Neuron (in vitro differentiated cells): ENCODE measurements around the gene KRT17.
"Not testable (repeated sequence)": the region's sequence is repeated elsewhere in the genome, so short reads cannot be mapped to it uniquely, and the experiment has no call there.

Experiments
- H2AFZ ChIP-seq: one replicate; pipeline ENCODE4 v1.6.1; 2013; ENCODE audit warnings: low read depth, mild to moderate bottlenecking, inconsistent platforms, low read length, moderate library complexity
- H3K27me3 ChIP-seq: one replicate; pipeline ENCODE4 v1.6.1; 2013; ENCODE audit warnings: low read length; ENCODE audit not compliant: insufficient read depth
- H3K36me3 ChIP-seq: one replicate; pipeline ENCODE4 v1.6.1; 2013; ENCODE audit warnings: low read length; ENCODE audit not compliant: insufficient read depth
- H3K4me1 ChIP-seq: one replicate; pipeline ENCODE4 v1.6.1; 2013; ENCODE audit warnings: low read length; ENCODE audit not compliant: insufficient read depth
- H3K4me3 ChIP-seq: 2 replicates; pipeline ENCODE4 v1.5.1; 2013; ENCODE audit warnings: mild to moderate bottlenecking, low read length, moderate library complexity
- H3K9me3 ChIP-seq: one replicate; pipeline ENCODE4 v1.6.1; 2013; ENCODE audit warnings: low read length

The KRT17 gene

GRCh38 chr17:41581366-41582060, 42.9 kb downstream of the KRT17 start:
- Histone ChIP-seq H3K4me1 (no peaks in the 10 kb centered on the region), H3K9me3 (no peaks in the 10 kb centered on the region), H3K36me3 (no peaks in the 10 kb centered on the region), H3K27me3 (peaks cover 3% of the 10 kb centered on the region), H2AFZ (no peak overlapping the region), H3K4me3 (no peak overlapping the region)

DNA sequence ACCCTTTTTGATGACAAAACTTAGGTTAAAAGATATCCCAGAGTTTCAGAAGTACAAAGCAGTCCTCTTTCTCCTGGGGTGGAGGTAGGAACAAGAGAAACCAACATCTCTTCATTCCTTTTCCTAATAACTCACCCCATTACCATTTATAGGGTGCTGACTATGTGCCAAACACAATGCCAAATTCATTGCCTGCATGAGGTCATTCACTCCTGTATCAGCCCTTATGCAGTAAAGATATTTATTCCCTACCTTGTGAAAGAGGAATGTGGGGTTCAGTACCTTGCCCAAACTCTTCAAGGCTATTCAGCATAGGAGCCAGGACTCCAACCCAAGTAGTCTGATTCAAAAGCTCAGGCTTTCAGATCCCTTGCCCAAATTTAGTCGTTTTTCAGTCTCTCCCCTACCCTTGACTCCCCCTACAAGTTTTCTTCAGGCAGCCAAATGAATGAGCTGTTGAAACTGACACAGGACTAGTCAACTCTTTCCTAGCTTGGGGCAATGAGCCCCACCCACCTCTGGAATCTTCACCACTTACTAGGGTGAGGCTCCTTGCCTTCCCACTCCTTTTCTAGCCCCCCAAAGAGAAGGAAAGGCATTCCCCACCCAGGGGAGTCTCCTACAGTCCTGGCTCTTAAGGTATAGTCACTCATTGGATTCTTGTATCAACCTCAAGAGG, 43.5 kb downstream of the KRT17 start:
- H3K27me3 ChIP-seq, result peaks cover 3% of the 10 kb centered on the region
- H3K4me1 ChIP-seq, result no peaks in the 10 kb centered on the region
- no peak overlapping the region for H2AFZ ChIP-seq
- H3K4me3 ChIP-seq, result no peak overlapping the region
- no peaks in the 10 kb centered on the region for H3K36me3 ChIP-seq
- H3K9me3 ChIP-seq, result no peaks in the 10 kb centered on the region

DNA sequence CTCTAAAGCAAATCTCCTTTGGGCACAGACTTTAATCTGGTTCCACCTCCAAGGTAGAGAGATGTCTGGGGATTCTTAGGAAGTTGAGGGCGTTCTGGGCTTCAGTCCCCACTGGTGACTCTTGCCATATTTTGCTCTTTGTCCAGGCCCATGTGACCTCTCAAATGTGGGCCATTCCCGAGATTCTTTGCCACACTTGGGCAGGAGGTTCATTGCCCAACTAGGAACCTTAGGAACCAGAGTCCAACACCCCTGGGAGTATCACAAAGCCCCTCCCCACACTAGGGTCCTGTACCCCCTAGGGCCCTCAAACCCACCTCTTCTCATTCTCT, 44.2 kb downstream of the KRT17 start:
- no peaks in the 10 kb centered on the region for H3K27me3 ChIP-seq
- H3K4me3 ChIP-seq, result no peak overlapping the region
- no peaks in the 10 kb centered on the region for H3K36me3 ChIP-seq
- no peaks in the 10 kb centered on the region for H3K4me1 ChIP-seq
- no peaks in the 10 kb centered on the region for H3K9me3 ChIP-seq
- H2AFZ ChIP-seq, result no peak overlapping the region

DNA sequence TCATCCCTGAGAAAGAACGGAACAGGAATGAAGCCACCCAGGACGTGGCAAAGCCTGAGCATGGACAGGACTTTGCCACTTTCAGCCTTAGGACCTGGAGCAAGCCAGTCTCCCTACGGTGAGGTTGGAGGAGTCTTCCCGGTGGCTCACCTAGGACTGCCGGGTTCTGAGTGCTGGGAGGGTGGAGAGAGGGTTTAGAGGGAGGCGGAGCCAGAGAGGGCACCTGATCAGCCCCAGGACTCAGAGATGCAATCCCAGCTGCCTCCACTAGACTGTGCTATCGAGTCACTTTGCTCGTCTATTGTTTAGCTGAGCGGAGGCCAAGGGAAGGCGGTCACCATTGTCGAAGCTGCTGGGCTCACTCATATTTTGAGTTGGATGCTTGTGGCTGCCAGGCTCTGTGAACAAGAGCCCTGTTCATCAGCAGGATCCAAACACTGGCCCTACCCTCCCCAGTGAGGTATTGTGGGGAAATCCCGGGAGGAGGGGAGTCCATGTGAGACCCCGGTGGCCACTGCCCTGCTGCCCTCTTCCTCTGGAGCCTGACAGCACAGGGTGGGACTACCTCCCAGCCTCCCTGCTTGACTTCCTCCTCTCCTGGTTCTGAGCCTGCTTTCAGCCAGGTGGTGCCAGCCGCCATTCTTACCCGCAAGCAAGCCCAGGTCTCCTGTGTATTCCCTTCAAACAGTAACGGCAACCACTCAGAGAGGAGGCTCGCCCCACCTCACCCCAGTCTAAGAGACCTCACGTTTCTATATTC, 44.7 kb downstream of the KRT17 start:
- Histone ChIP-seq H3K36me3 (no peaks in the 10 kb centered on the region), H3K4me3 (no peak overlapping the region), H3K9me3 (no peaks in the 10 kb centered on the region), H2AFZ (no peak overlapping the region), H3K27me3 (no peaks in the 10 kb centered on the region), H3K4me1 (no peaks in the 10 kb centered on the region)

- H3K36me3 ChIP-seq, result no peaks in the 10 kb centered on the region
- H3K4me3 ChIP-seq, result no peak overlapping the region
- H2AFZ ChIP-seq, result no peak overlapping the region
- no peaks in the 10 kb centered on the region for H3K27me3 ChIP-seq
- H3K9me3 ChIP-seq, result no peaks in the 10 kb centered on the region
- no peaks in the 10 kb centered on the region for H3K4me1 ChIP-seq
Measured at GRCh38 chr17:41578971-41579370, 45.4 kb downstream of the KRT17 start.

DNA sequence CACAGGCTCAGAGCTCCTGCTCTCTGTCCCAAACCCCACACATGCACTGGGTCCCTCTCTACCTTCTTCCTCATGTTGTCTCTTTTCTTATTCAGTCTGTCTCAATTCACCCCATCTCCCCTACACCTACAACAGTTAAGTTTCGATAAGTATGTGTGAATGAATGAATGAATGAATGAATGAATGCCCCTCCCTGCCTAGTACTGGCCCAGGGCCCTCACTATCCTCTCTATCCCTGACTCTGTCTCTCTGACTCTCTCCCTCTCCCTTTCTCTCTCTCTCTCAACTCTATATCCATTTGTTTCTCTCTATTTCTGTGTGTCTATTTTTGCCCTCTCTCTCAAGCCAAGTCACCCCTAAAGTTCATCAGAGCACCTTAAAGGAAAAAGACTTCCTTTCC, 45.8 kb downstream of the KRT17 start:
- Histone ChIP-seq H3K9me3 (no peaks in the 10 kb centered on the region), H3K4me3 (no peak overlapping the region), H2AFZ (no peak overlapping the region), H3K4me1 (no peaks in the 10 kb centered on the region), H3K36me3 (no peaks in the 10 kb centered on the region), H3K27me3 (no peaks in the 10 kb centered on the region)

DNA sequence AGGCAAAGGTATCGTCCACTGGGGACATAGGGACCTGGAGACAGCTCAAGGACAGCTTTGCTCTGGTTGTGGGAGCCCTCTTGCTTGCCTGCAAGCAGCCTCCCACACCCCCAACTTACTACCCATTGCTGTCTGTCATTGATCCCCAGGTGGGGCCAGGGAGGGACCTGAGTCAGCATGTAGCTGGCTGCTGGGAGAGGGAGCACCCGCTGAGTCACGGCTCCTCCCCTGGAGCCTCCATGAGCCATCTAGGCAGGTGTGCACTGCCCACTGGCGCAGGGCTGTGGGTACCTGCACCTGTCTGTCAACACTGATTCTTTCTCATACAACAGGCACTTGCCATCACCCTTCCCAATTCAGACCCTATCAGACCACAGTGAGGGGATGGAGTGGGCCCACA, 47.6 kb downstream of the KRT17 start:
- H3K27me3 ChIP-seq, H3K36me3 ChIP-seq, H3K4me1 ChIP-seq, H3K9me3 ChIP-seq, H3K4me3 ChIP-seq, H2AFZ ChIP-seq: not testable (repeated sequence)

- no peaks in the 10 kb centered on the region for H3K4me1 ChIP-seq
- H2AFZ ChIP-seq, result no peak overlapping the region
- H3K9me3 ChIP-seq, result no peaks in the 10 kb centered on the region
- H3K27me3 ChIP-seq, result no peaks in the 10 kb centered on the region
- no peak overlapping the region for H3K4me3 ChIP-seq
- no peaks in the 10 kb centered on the region for H3K36me3 ChIP-seq
Measured at GRCh38 chr17:41575336-41575735, 49.0 kb downstream of the KRT17 start.

- Histone ChIP-seq H3K9me3 (no peaks in the 10 kb centered on the region), H3K4me1 (no peaks in the 10 kb centered on the region), H3K36me3 (no peaks in the 10 kb centered on the region), H2AFZ (no peak within 1 kb of the TSS), H3K27me3 (no peaks in the 10 kb centered on the region), H3K4me3 (no peak within 1 kb of the TSS)
Measured at GRCh38 chr17:41571561-41572434, 52.6 kb downstream of the KRT17 start, which contains the start of gene KRT9. Gene KRT9 (minus strand): TSS chr17:41572059. CDS start chr17:41571992, 67 bp downstream.
